Ovary (tissue), 9 donors: Measurements from ENCODE around the gene ASB5. TPM values are rescaled to one million over a fixed set of nuclear protein-coding genes. Genes with fewer than 3 reads are reported as not detected.
"Not testable (repeated sequence)": the region's sequence is repeated elsewhere in the genome, so short reads cannot be mapped to it uniquely, and the experiment has no call there.

Experiments
- DNase-seq, 5 donors: peaks; one replicate each; pipeline ENCODE4 v3.0.0-alpha.2; 2019 to 2020
- H3K27ac ChIP-seq, 2 donors: fragments of 200-600 bp; one replicate each; pipeline versions ENCODE4 v1.5.1 to v1.8.0; 2019 to 2022
- H3K27me3 ChIP-seq: fragments of 200-600 bp; one replicate; pipeline ENCODE4 v1.8.0; 2022
- H3K36me3 ChIP-seq: fragments of 200-600 bp; sonication (generic); one replicate; pipeline ENCODE4 v1.5.1; 2019
- H3K4me1 ChIP-seq: one replicate; pipeline ENCODE4 v1.8.1; 2013; ENCODE audit warnings: mild to moderate bottlenecking, moderate library complexity; ENCODE audit not compliant: insufficient read depth
- H3K4me3 ChIP-seq: fragments of 200-600 bp; sonication (generic); one replicate; pipeline ENCODE4 v1.5.1; 2017
- H3K9me3 ChIP-seq, 2 donors: fragments of 200-600 bp in 1 of 2; sonication (generic) in 1 of 2; one replicate each; pipeline versions ENCODE4 v1.5.1 to v1.8.1; 2013 to 2019; ENCODE audit warnings: mild to moderate bottlenecking in 1 of 2, moderate library complexity in 1 of 2
- EP300 ChIP-seq: sonication (generic); formaldehyde crosslinking; IDR thresholded peaks from one replicate; pipeline ENCODE4 v1.6.1; 2017; ENCODE audit warnings: antibody characterized with exemption
- POLR2A ChIP-seq: fragments of 450-650 bp; IDR thresholded peaks from one replicate; pipeline ENCODE4 v1.6.1; 2017; ENCODE audit warnings: antibody characterized with exemption, mild to moderate bottlenecking, moderate library complexity
- WGBS, 3 donors: extraction: QIAGEN DNeasy Blood & Tissue Kit in 1 of 3; methylation state at CpG; one replicate each; pipeline versions ENCODE4 v1.1.5 to v1.1.7; 2013 to 2017; 5-methylcytosine and 5-hydroxymethylcytosine counted together
- intact Hi-C, 4 donors: fragments of 100-400 bp; cut with DNase I; formaldehyde crosslinking; loops; one replicate each; pipeline versions ENCODE4 v1.11.0 to v1.15.1; 2022 to 2023
- polyA plus RNA-seq, 2 donors: library from polyadenylated mRNA; stranded (reverse); fragments of 200-250 nt in 1 of 2; fragments of 350-450 nt in 1 of 2; fragmentation: Illumina TruSeq in 1 of 2; extraction: RNeasy Lipid Tissue Mini Kit (QIAGEN cat#74804) in 1 of 2; gene quantifications; one replicate each; pipeline ENCODE4 v1.2.3, GENCODE V29; 2013 to 2014
- total RNA-seq, 7 donors: library from RNA; depleted of rRNA in 2 of 7; stranded (reverse); fragments of >200 nt in 2 of 7; fragmentation: NEBNext Ultra II Directional in 3 of 7; extraction: Animal tissue kit (Norgen Biotek cat#: 25700) in 3 of 7; gene quantifications; one replicate each; pipeline versions ENCODE4 v1.1.0 to v1.2.4, GENCODE V29; 2016 to 2023
- TF ChIP-seq, protein P1 (sequence below), 3 donors: fragments of 450-650 bp in 2 of 3; fragments of 200-600 bp in 1 of 3; IDR thresholded peaks; one replicate each; pipeline versions ENCODE4 v1.5.1 to v1.8.0; 2016 to 2022; ENCODE audit warnings: antibody characterized with exemption in 3 of 3, mild to moderate bottlenecking in 1 of 3
- donor health status: DM: no; HTN: no; CAD: no; lungs with moderate emphysema.
- donor health status: DM: no; HTN: no; CAD: no.
- donor health status: Bipolar disorder and iron deficiency.
- donor health status: DM: yes; HTN: yes; CAD: no.
- donor health status: DM: no; HTN: no; CAD: no.
- donor health status: DM: yes; HTN: yes; CAD: no.

Gene ASB5
- total and polyA plus RNA-seq, 9 donors = 0.11 to 0.37 (median 0.23) TPM; not detected in 6

DNA sequence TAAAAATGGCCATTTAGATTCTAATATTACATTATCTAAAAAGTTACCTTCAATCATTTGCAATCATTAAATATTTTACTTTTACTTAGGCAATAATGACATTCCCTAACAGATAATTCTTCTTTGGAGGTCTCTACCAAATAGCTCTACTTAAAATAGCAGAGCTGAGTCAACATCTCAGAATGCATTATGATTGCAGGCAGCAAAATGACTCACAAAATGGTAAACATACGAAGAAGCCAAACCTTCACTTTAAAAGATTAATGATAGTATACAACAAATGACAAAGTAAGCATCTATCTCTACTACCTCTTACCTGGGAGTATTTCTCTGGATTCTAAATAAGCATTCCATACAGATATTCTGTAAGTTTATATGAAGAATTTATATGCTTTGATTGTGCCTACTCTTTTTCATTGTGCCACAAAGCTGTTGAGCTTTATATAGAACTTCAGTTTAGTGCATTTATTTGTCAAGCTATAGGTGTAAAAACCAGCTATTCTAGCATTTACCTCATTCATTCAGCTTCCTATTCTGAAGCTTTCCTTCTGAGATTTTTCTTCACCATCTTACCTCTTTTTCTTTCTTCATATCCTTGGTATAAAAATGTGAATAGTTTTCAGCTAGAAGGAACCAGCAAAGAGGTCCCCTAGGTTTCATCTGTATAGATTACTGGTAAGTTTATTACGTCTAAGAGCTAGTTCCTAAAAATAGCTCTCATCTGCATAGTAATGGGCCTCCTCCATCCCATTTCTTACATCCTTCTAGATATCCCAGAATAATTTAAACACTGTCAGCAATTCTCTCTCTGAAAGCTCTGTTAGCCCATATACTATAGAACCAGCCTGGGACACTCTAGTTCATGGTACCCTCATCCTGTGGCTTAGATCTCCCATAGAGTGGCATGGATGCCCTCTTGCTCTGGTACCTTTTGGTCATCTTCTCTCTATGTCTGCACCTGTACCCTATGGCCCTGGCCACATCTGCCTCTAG is 33.6 kb upstream of the ASB5 start:
- Histone ChIP-seq H3K36me3 (no peaks in the 10 kb centered on the region), H3K9me3 (no peaks in the 10 kb centered on the region), H3K27me3 (no peaks in the 10 kb centered on the region), H3K4me3 (no peak overlapping the region), H3K27ac (no peak overlapping the region), H3K4me1 (no peaks in the 10 kb centered on the region)
- intact Hi-C loops = no loop called here
- TF ChIP-seq, protein P1, sequence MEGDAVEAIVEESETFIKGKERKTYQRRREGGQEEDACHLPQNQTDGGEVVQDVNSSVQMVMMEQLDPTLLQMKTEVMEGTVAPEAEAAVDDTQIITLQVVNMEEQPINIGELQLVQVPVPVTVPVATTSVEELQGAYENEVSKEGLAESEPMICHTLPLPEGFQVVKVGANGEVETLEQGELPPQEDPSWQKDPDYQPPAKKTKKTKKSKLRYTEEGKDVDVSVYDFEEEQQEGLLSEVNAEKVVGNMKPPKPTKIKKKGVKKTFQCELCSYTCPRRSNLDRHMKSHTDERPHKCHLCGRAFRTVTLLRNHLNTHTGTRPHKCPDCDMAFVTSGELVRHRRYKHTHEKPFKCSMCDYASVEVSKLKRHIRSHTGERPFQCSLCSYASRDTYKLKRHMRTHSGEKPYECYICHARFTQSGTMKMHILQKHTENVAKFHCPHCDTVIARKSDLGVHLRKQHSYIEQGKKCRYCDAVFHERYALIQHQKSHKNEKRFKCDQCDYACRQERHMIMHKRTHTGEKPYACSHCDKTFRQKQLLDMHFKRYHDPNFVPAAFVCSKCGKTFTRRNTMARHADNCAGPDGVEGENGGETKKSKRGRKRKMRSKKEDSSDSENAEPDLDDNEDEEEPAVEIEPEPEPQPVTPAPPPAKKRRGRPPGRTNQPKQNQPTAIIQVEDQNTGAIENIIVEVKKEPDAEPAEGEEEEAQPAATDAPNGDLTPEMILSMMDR (IDR thresholded peaks at IDR 0.05) = no peak
- TF ChIP-seq EP300 (no peak), POLR2A (no peak)
- no peak for DNase-seq
- 35 to 39% (median 37%) methylated on average over 2 of the region's 2 CpGs for WGBS, 3 donors

DNA sequence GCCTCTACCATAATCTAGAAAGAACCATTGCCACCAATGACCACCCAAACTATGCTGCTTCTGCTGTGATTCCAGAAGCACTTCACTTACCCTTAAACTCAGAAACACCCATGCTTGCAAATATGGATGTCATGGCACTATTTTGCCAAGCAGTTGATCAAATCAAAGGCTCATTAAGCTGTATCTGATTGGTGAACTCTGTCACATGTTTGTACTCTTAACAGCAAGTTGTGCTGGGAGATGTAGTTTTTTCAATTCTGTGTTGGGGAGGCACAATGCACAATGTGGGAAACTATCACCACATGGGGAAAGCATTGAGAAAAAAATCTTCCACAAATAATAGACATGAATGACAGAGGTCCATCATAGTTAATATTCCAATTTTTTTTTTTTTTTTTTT is 31.5 kb upstream of the ASB5 start:
- no peaks in the 10 kb centered on the region for H3K4me1 ChIP-seq
- intact Hi-C loops = no loop called here
- DNase-seq = no peak

DNA sequence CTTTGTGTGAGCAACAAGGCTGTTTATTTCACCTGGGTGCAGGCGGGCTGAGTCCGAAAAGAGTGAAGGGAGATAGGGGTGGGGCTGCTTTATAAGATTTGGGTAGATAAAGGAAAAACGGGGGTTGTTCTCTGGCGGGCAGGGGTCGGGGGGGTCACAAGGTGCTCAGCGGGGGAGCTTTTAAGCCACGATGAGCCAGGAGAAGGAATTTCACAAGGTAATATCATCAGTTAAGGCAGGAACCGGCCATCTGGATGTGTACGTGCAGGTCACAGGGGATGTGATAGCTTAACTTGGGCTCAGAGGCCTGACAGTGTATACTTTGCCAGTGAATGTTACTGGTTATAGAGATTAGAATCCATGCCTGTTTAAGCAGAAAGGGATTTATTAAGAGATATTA is 31.0 kb upstream of the ASB5 start:
- H3K4me3 ChIP-seq = no peak overlapping the region
- H3K36me3 ChIP-seq = no peaks in the 10 kb centered on the region
- TF ChIP-seq EP300 = no peak
- TF ChIP-seq, protein P1 (IDR thresholded peaks at IDR 0.05) = no peak
- TF ChIP-seq POLR2A = no peak
- intact Hi-C loops = no loop called here
- no peaks in the 10 kb centered on the region for H3K4me1 ChIP-seq
- H3K9me3 ChIP-seq = no peaks in the 10 kb centered on the region
- no peak overlapping the region for H3K27ac ChIP-seq
- WGBS, 3 donors = 85 to 89% (median 88%) methylated on average over 7 to 9 of the region's 9 CpGs
- no peaks in the 10 kb centered on the region for H3K27me3 ChIP-seq
- DNase-seq = no peak

More for the DNA sequence above, 31.5 kb upstream of the ASB5 start:
- H3K4me3 ChIP-seq = no peak overlapping the region
- TF ChIP-seq EP300 (no peak), POLR2A (no peak)
- no peaks in the 10 kb centered on the region for H3K36me3 ChIP-seq
- no peaks in the 10 kb centered on the region for H3K9me3 ChIP-seq
- H3K27me3 ChIP-seq = no peaks in the 10 kb centered on the region
- H3K27ac ChIP-seq = no peak overlapping the region

DNA sequence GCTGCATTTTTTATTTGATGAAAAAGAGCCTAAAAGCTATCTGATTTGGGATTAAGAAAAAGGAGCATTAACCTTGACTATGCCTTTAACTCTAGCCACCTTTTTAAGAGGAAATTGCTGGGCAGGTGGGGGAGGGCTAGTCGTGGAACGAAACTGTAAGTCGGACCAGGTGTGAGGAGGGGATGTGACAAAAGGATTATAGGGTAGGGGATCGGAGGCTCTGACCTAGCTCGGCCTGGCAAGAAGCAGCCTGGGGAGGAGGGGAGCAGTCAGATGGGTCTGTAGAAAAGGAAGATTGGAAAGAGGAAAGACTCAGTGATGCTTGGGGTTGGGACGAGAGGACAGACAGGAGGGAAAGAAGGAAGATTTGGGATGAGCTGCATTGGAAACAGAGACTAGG is 29.6 kb upstream of the ASB5 start:
- intact Hi-C loops = no loop called here
- no peak for TF ChIP-seq POLR2A
- TF ChIP-seq, protein P1 (IDR thresholded peaks at IDR 0.05) = no peak
- no peak for TF ChIP-seq EP300

DNA sequence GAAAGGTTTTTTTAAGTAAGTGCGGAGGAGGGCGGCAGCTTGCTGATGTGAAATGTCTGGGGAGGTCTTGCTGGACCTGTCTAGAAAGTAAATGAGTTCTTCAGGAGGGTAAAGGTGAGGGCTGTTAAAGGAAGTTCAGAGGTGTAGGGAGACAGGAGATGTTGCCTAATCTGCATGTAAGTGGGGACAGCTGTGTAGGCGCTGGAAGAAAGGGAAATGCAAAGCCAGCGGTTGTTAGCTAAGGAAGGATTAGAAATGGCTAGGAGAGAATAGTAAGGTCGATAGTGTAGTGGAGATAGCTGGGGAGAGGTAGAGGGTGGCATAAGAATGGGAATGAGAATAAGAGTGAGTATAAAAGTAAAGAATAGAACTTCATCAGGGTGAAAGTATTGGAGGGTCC is 26.9 kb upstream of the ASB5 start:
- intact Hi-C loops, H3K9me3 ChIP-seq, H3K36me3 ChIP-seq, H3K4me1 ChIP-seq, DNase-seq, H3K27ac ChIP-seq, H3K4me3 ChIP-seq, H3K27me3 ChIP-seq: not testable (repeated sequence)
- WGBS, 3 donors = 43 to 61% (median 45%) methylated on average over 5 of the region's 5 CpGs

More for the DNA sequence above, 29.6 kb upstream of the ASB5 start:
- Histone ChIP-seq H3K36me3 (no peaks in the 10 kb centered on the region), H3K27ac (no peak overlapping the region), H3K4me3 (no peak overlapping the region), H3K4me1 (no peaks in the 10 kb centered on the region), H3K27me3 (no peaks in the 10 kb centered on the region), H3K9me3 (no peaks in the 10 kb centered on the region)
- DNase-seq = no peak
- WGBS, 3 donors = 62 to 76% (median 75%) methylated on average over 6 of the region's 6 CpGs
